KMS-11 (cell line): ENCODE data around the gene KCNA10.

Source experiments
- H2AFZ ChIP-seq: fragments of 200-600 bp; sonication (generic); 2 replicates; pipeline ENCODE4 v1.6.1; 2016; ENCODE audit warnings: antibody characterized with exemption, mixed run types, low read depth
- H3K27ac ChIP-seq: fragments of 200-600 bp; sonication (generic); 2 replicates; pipeline ENCODE4 v1.6.1; 2016; ENCODE audit warnings: mild to moderate bottlenecking, mixed run types
- H3K27me3 ChIP-seq: fragments of 200-600 bp; sonication (generic); 2 replicates; pipeline ENCODE4 v1.6.1; 2017; ENCODE audit warnings: mild to moderate bottlenecking, low read depth, mixed run types, moderate library complexity; ENCODE audit not compliant: insufficient read depth
- H3K36me3 ChIP-seq: fragments of 200-600 bp; sonication (generic); 2 replicates; pipeline ENCODE4 v1.6.1; 2017; ENCODE audit warnings: mild to moderate bottlenecking, mixed run types; ENCODE audit not compliant: insufficient read depth
- H3K4me1 ChIP-seq: fragments of 200-600 bp; sonication (generic); 2 replicates; pipeline ENCODE4 v1.6.1; 2016; ENCODE audit warnings: mild to moderate bottlenecking, low read depth, mixed run types; ENCODE audit not compliant: poor library complexity, severe bottlenecking
- H3K4me2 ChIP-seq: fragments of 200-600 bp; sonication (generic); 2 replicates; pipeline ENCODE4 v1.7.0; 2016; ENCODE audit warnings: mild to moderate bottlenecking, mixed run types
- H3K4me3 ChIP-seq: fragments of 200-600 bp; sonication (generic); IDR thresholded peaks from 2 replicates; pipeline ENCODE4 v1.6.1; 2017; ENCODE audit warnings: low read depth, low read length, mixed read lengths; ENCODE audit not compliant: insufficient read depth
- H3K79me2 ChIP-seq: fragments of 200-600 bp; sonication (generic); 2 replicates; pipeline ENCODE4 v1.6.1; 2016; ENCODE audit warnings: low read depth, mixed run types; ENCODE audit not compliant: insufficient read depth
- H3K9ac ChIP-seq: fragments of 200-600 bp; sonication (generic); 2 replicates; pipeline ENCODE4 v1.6.1; 2016; ENCODE audit warnings: mild to moderate bottlenecking, mixed run types
- H4K20me1 ChIP-seq: fragments of 200-600 bp; sonication (generic); 2 replicates; pipeline ENCODE4 v1.6.1; 2016; ENCODE audit warnings: mild to moderate bottlenecking, mixed run types; ENCODE audit not compliant: insufficient read depth
- TF ChIP-seq, protein P1 (sequence below): fragments of 200-600 bp; sonication (generic); conservative IDR thresholded peaks from 2 replicates; pipeline ENCODE4 v1.6.1; 2017; ENCODE audit warnings: low read depth, mild to moderate bottlenecking, antibody characterized with exemption, low read length, moderate library complexity, mixed read lengths

The KCNA10 gene

DNA sequence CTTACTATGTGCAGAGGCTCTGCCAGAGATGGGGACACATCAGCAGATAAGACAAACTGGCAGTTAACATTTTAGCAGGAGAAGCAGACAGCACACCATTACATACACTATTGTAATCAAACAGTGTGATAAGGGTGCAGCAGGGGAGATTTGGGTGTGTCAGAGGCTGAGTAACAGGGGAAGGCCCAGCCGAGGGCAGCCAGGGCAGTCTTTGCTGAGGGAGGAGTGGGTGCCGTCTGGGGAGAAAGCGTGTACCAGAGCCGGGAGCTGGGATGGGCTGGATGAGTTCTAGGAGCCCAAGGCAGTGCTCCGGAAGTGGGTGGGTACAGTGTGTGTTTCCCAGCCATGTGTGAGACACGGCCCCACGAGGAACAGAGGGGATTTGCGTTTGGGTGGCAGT is 31.2 kb downstream of the KCNA10 start:
- no peak overlapping the region for H3K4me2 ChIP-seq
- no peaks in the 10 kb centered on the region for H3K4me1 ChIP-seq
- H3K36me3 ChIP-seq, result no peaks in the 10 kb centered on the region
- no peaks in the 10 kb centered on the region for H3K27me3 ChIP-seq
- no peaks in the 10 kb centered on the region for H3K79me2 ChIP-seq
- no peak overlapping the region for H3K9ac ChIP-seq
- H4K20me1 ChIP-seq, result no peaks in the 10 kb centered on the region
- H3K27ac ChIP-seq, result no peak overlapping the region
- TF ChIP-seq, protein P1, sequence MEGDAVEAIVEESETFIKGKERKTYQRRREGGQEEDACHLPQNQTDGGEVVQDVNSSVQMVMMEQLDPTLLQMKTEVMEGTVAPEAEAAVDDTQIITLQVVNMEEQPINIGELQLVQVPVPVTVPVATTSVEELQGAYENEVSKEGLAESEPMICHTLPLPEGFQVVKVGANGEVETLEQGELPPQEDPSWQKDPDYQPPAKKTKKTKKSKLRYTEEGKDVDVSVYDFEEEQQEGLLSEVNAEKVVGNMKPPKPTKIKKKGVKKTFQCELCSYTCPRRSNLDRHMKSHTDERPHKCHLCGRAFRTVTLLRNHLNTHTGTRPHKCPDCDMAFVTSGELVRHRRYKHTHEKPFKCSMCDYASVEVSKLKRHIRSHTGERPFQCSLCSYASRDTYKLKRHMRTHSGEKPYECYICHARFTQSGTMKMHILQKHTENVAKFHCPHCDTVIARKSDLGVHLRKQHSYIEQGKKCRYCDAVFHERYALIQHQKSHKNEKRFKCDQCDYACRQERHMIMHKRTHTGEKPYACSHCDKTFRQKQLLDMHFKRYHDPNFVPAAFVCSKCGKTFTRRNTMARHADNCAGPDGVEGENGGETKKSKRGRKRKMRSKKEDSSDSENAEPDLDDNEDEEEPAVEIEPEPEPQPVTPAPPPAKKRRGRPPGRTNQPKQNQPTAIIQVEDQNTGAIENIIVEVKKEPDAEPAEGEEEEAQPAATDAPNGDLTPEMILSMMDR, result no peak
- no peak overlapping the region for H2AFZ ChIP-seq
- H3K4me3 ChIP-seq, result no peak overlapping the region

DNA sequence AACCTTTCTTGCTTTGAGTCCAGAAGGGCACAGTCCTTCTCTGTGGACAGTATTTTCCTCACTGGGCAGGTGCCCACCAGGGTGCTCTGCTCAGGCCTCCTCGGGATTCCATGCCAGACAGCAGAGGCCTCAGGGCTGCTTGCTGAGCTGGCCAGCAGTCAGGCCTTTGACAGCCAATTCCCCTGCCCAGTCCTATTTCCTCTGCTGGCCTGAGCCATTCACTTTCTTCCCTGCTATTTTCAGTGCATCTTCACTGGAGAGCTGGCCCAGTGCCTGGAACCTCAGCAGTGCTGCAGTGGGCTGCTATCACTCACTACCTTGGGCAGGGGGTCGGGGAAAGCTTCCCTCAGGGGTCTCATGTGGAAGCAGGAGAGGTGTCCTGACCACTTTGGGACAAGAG is 33.2 kb downstream of the KCNA10 start:
- H3K27me3 ChIP-seq, result no peaks in the 10 kb centered on the region
- H3K4me3 ChIP-seq, result no peak overlapping the region
- no peaks in the 10 kb centered on the region for H4K20me1 ChIP-seq
- no peaks in the 10 kb centered on the region for H3K36me3 ChIP-seq
- no peak overlapping the region for H3K27ac ChIP-seq
- TF ChIP-seq, protein P1, result no peak
- H3K4me2 ChIP-seq, result no peak overlapping the region
- no peaks in the 10 kb centered on the region for H3K79me2 ChIP-seq
- no peaks in the 10 kb centered on the region for H3K4me1 ChIP-seq
- no peak overlapping the region for H2AFZ ChIP-seq
- no peak overlapping the region for H3K9ac ChIP-seq

DNA sequence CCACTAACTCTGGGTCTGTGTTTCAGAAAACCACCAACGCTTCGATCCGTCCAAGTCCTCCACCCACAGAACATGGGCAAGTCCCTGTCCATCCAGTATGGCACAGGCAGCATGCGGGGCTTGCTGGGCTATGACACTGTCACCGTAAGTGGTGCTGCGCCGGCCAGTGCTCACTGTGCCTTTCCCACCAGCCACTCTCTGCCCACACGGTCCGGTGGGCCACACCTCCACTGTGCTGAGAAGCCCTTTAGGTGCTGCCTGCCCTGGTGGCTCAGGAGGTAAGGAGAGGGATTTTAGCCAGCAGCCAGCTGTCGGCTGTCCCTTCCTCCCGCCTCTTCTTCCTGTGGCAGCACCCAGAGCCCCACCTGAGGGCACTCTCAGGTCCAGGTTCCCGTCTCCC is 34.2 kb downstream of the KCNA10 start:
- H3K9ac ChIP-seq, result no peak overlapping the region
- TF ChIP-seq, protein P1, result no peak
- H3K4me1 ChIP-seq, result no peaks in the 10 kb centered on the region
- H3K27me3 ChIP-seq, result no peaks in the 10 kb centered on the region
- no peak overlapping the region for H2AFZ ChIP-seq
- no peak overlapping the region for H3K4me2 ChIP-seq
- no peak overlapping the region for H3K27ac ChIP-seq
- H4K20me1 ChIP-seq, result no peaks in the 10 kb centered on the region
- H3K79me2 ChIP-seq, result no peaks in the 10 kb centered on the region
- H3K4me3 ChIP-seq, result no peak overlapping the region
- H3K36me3 ChIP-seq, result no peaks in the 10 kb centered on the region

DNA sequence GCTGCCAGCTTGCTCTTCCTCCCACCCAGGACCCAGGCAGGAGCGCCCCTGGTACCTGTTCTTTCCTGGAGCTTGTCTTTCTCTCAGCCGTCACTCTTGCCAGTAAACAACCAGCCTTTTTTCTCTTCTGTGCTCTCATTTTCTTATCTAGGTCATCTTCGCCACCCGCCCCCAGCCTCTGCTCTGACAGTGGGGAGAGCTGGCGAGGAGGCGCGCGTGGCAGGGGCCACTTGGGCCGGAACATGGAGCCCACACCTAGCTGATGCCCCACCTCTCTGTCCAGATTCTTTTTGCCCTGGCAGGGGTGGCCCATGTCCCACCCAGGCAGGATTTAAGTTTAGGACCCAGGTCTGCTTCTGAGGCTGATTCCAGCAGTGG is 35.7 kb downstream of the KCNA10 start:
- Histone ChIP-seq H4K20me1 (no peaks in the 10 kb centered on the region), H3K36me3 (no peaks in the 10 kb centered on the region), H2AFZ (no peak overlapping the region), H3K27me3 (no peaks in the 10 kb centered on the region), H3K4me2 (no peak overlapping the region), H3K79me2 (no peaks in the 10 kb centered on the region), H3K4me1 (no peaks in the 10 kb centered on the region), H3K4me3 (no peak overlapping the region), H3K27ac (no peak overlapping the region), H3K9ac (no peak overlapping the region)
- TF ChIP-seq, protein P1, result no peak
